Measurements from ENCODE around the gene BATF. TPM values are rescaled to one million over a fixed set of nuclear protein-coding genes. Genes with fewer than 3 reads are reported as not detected.
A peak's percentile ranks its signal among the peaks of the same experiment; 100 is the strongest.

BATF gene
- total and polyA plus RNA-seq, 4 experiments from 2014 or later, result 17.1 to 53.8 (median 33.6) TPM

DNA sequence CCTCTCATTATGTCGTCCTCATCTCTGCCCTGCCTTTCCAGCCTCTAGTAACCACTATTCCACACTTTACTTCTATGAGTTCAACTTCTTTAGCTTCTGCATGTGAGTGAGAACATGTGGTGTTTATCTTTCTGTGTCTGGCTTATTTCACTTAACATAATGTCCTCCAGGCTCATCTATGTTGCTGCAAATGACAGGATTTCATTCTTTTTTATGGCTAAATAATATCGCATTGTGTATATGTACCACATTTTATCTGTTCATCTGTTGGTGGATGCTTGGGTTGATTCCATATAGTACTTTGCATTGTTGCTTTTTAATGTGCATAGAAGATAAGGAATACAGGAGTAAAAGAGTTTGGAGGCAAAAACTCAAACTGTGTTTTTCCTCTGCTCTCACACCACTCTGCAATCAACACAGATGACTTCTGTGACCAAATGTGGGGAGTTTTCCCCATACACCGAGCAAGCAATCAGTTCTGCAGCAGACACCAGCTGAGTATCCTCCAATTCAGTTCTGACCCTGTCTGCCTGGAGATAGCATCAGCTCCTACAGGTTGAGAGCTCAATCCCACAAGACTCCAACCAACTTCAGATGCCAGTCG lies 31.6 kb downstream of the BATF start:
- H3K9me3 ChIP-seq (ENCODE audit: control insufficient read depth in 1 of 2, low read length in 2 of 2), result no peaks in the 10 kb centered on the region
- DNase-seq, result no peak
- Mint-ChIP-seq H3K27me3 (peaks cover 0 to 1% of the 10 kb centered on the region in 2 donors), H3K4me3 (no peak overlapping the region), H3K36me3 (peaks cover 0 to 5% of the 10 kb centered on the region in 2 donors), H3K9me3 (no peaks in the 10 kb centered on the region), H3K4me1 (peaks cover 16 to 26% (median 20%) of the 10 kb centered on the region in 4 donors), H3K27ac (peak overlapping the region in 1 of 7 donors; percentile 7)
- ChIA-PET CTCF (ENCODE audit: partially characterized antibody) (interaction anchor here (0.7 to 2.9 kb wide), 4 partner anchors 8 to 161 kb away, joined by 3 to 14 read pairs (median 10); no protein-coding TSS in a partner anchor), POLR2A (ENCODE audit: partially characterized antibody) (interaction anchor here (0.7 to 1.8 kb wide), 3 partner anchors 11 to 33 kb away, joined by 3 to 6 read pairs (median 3); no protein-coding TSS in a partner anchor)
- intact Hi-C loops (cut with micrococcal nuclease), result no loop called here
- no peaks in the 10 kb centered on the region for H3K27me3 ChIP-seq (ENCODE audit: insufficient read depth, low read length)
- no peaks in the 10 kb centered on the region for H3K36me3 ChIP-seq (ENCODE audit: insufficient read depth, low read length)
- no peak overlapping the region for H3K27ac ChIP-seq (ENCODE audit: low read depth, low read length)
- H3K4me3 ChIP-seq (ENCODE audit: low read length in 2 of 2), result no peak overlapping the region
- peaks cover 22% of the 10 kb centered on the region for H3K4me1 ChIP-seq (ENCODE audit: insufficient read depth, low read length)

DNA sequence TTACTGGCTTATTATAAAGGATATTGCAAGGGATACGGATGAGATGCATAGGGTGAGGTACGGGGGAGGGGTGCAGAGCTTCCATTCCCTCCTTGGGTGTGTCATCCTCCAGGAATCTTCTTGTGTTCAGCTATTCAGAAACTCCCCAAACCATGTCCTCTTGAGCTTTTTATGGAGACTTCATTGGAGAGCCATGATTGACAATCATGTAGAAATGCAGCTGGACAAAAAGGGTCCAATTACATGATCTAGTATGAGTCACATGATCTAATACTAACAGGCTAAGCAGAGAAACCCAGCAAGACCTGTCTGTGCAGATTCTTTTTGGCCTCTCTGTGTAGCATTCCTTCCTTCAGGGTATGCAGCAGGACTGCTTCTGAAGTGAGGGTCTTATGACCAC lies 32.2 kb downstream of the BATF start:
- H3K27me3 Mint-ChIP-seq, result peaks cover 0 to 1% of the 10 kb centered on the region in 2 donors
- intact Hi-C loops (cut with micrococcal nuclease), result no loop called here
- CTCF ChIA-PET (ENCODE audit: partially characterized antibody), result interaction anchor here (2.6 to 3.0 kb wide), 2 partner anchors 13 to 36 kb away, joined by 9 read pairs; no protein-coding TSS in a partner anchor

DNA sequence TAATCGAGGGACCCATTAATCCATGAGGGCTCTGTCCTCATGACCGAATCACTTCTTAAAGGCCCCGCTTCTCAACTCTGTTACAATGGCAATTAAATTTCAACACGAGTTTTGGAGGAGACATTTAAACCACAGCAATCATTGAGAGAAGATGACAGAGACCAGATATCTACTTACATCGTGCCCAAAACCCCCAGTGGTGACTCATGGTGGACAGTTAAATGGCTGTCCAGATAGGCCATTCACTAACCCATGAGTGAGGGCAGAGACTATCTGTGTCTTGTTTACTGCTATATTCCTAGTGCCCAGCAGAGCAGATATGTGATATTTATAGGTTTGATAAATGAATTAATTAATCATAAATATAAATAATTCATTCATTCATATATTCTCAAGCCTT lies 36.2 kb downstream of the BATF start:
- Mint-ChIP-seq H3K9me3 (no peaks in the 10 kb centered on the region), H3K27ac (no peak overlapping the region), H3K36me3 (peaks cover 0 to 5% of the 10 kb centered on the region in 2 donors), H3K27me3 (peaks cover 0 to 1% of the 10 kb centered on the region in 2 donors), H3K4me3 (no peak overlapping the region), H3K4me1 (peaks cover 11 to 30% (median 19%) of the 10 kb centered on the region in 4 donors)
- Histone ChIP-seq H3K4me1 (ENCODE audit: insufficient read depth, low read length) (peaks cover 11% of the 10 kb centered on the region), H3K9me3 (ENCODE audit: control insufficient read depth in 1 of 2, low read length in 2 of 2) (no peaks in the 10 kb centered on the region), H3K27ac (ENCODE audit: low read depth, low read length) (no peak overlapping the region), H3K4me3 (ENCODE audit: low read length in 2 of 2) (no peak overlapping the region), H3K36me3 (ENCODE audit: insufficient read depth, low read length) (no peaks in the 10 kb centered on the region), H3K27me3 (ENCODE audit: insufficient read depth, low read length) (no peaks in the 10 kb centered on the region)
- ChIA-PET CTCF (ENCODE audit: partially characterized antibody) (interaction anchor here (1.4 to 8.8 kb wide), 3 partner anchors 19 to 254 kb away, joined by 3 to 101 read pairs (median 6); no protein-coding TSS in a partner anchor), POLR2A (ENCODE audit: partially characterized antibody) (interaction anchor here (0.8 kb wide), 1 partner anchor 17 kb away, joined by 3 read pairs; no protein-coding TSS in a partner anchor)
- intact Hi-C loops (cut with micrococcal nuclease), result no loop called here
- DNase-seq, result no peak

More for the DNA sequence above, 32.2 kb downstream of the BATF start:
- no peaks in the 10 kb centered on the region for H3K9me3 Mint-ChIP-seq
- Histone ChIP-seq H3K36me3 (ENCODE audit: insufficient read depth, low read length) (no peaks in the 10 kb centered on the region), H3K9me3 (ENCODE audit: control insufficient read depth in 1 of 2, low read length in 2 of 2) (no peaks in the 10 kb centered on the region), H3K27ac (ENCODE audit: low read depth, low read length) (no peak overlapping the region), H3K4me3 (ENCODE audit: low read length in 2 of 2) (no peak overlapping the region), H3K4me1 (ENCODE audit: insufficient read depth, low read length) (peaks cover 16% of the 10 kb centered on the region), H3K27me3 (ENCODE audit: insufficient read depth, low read length) (no peaks in the 10 kb centered on the region)
- peaks cover 0 to 5% of the 10 kb centered on the region in 2 donors for H3K36me3 Mint-ChIP-seq
- peak overlapping the region in 1 of 7 donors; percentile 47 for H3K27ac Mint-ChIP-seq
- DNase-seq, result no peak
- H3K4me3 Mint-ChIP-seq, result no peak overlapping the region
- POLR2A ChIA-PET (ENCODE audit: partially characterized antibody), result interaction anchor here (1.8 kb wide), 1 partner anchor 11 kb away, joined by 6 read pairs; no protein-coding TSS in a partner anchor
- H3K4me1 Mint-ChIP-seq, result peaks cover 13 to 20% (median 15%) of the 10 kb centered on the region in 4 donors

DNA sequence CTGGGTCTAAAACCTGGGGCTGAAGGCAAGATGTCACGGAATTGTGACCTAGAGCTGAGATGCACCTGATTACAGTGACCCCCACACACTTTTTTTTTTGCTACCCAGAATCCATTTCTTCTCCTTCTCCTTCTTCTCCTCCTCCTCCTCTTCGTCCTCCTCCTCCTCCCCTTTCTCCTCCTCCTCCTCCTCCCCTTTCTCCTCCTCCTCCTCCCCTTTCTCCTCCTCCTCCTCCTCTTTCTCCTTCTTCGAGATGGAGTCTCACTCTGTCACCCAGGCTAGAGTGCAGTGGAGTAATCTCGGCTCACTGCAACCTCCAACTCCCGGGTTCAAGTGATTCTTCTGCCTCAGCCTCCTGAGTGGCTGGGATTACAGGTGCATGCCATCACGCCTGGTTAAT lies 36.8 kb downstream of the BATF start:
- no peaks in the 10 kb centered on the region for H3K9me3 Mint-ChIP-seq

DNA sequence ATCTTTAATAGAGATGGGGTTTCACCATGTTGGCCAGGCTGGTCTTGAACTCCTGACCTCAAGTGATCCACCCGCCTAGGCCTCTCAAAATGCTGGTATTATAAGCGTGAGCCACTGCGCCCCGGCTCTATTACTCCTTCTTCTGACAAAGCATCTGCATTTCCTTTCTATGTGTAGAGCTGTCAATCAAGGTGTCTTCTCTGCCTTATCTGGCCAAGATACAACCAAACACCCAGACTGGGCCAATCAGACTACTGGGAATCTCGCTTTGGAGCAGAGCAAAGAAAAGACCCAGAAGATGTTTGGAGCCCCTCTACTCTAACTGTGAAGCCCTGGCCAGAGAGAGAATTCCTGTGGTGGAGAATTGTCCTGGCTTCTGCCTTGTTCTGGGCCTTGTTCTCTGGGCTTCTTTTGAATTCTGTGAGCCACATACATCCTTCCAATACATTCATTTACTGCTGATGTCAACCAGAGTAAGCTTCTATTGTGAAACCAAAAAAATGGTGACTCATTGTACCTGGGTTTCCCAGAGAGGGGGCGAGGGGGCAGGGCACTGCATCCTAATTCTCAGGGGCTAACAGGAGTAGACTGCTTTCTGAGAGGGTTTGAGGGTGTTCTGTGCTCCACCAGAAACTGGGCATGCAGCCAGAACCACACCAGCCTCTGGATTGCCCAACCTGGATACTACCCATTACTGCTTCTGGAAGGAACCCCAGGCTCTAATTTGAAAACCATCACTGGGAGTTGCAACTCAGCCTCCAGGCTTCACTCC lies 37.4 kb downstream of the BATF start:
- peaks cover 0 to 5% of the 10 kb centered on the region in 2 donors for H3K36me3 Mint-ChIP-seq
- Histone ChIP-seq H3K27ac (ENCODE audit: low read depth, low read length) (no peak overlapping the region), H3K9me3 (ENCODE audit: control insufficient read depth in 1 of 2, low read length in 2 of 2) (no peaks in the 10 kb centered on the region), H3K4me1 (ENCODE audit: insufficient read depth, low read length) (peaks cover 13% of the 10 kb centered on the region), H3K27me3 (ENCODE audit: insufficient read depth, low read length) (no peaks in the 10 kb centered on the region), H3K36me3 (ENCODE audit: insufficient read depth, low read length) (no peaks in the 10 kb centered on the region), H3K4me3 (ENCODE audit: low read length in 2 of 2) (no peak overlapping the region)
- H3K4me1 Mint-ChIP-seq, result peaks cover 12 to 32% (median 17%) of the 10 kb centered on the region in 4 donors
- ChIA-PET CTCF (ENCODE audit: partially characterized antibody) (interaction anchor here (1.4 to 8.8 kb wide), 11 partner anchors 11 to 255 kb away, joined by 3 to 118 read pairs (median 43); partner anchors contain the start of gene BATF), POLR2A (ENCODE audit: partially characterized antibody) (interaction anchor here (3.0 kb wide), 1 partner anchor 36 kb away, joined by 18 read pairs; the partner anchor contains the start of gene BATF)
- H3K9me3 Mint-ChIP-seq, result no peaks in the 10 kb centered on the region
- no peak for DNase-seq
- peaks cover 0 to 1% of the 10 kb centered on the region in 2 donors for H3K27me3 Mint-ChIP-seq
- H3K4me3 Mint-ChIP-seq, result no peak overlapping the region
- intact Hi-C loops (cut with micrococcal nuclease), result loop anchor here (1.0 to 10.0 kb wide), 2 partner anchors 70 to 315 kb away; no protein-coding TSS in a partner anchor
- peak overlapping the region in 1 of 7 donors; percentile 27 for H3K27ac Mint-ChIP-seq

More for the DNA sequence above, 36.8 kb downstream of the BATF start:
- Histone ChIP-seq H3K27ac (ENCODE audit: low read depth, low read length) (no peak overlapping the region), H3K9me3 (ENCODE audit: control insufficient read depth in 1 of 2, low read length in 2 of 2) (no peaks in the 10 kb centered on the region), H3K36me3 (ENCODE audit: insufficient read depth, low read length) (no peaks in the 10 kb centered on the region), H3K27me3 (ENCODE audit: insufficient read depth, low read length) (no peaks in the 10 kb centered on the region), H3K4me1 (ENCODE audit: insufficient read depth, low read length) (peaks cover 11% of the 10 kb centered on the region), H3K4me3 (ENCODE audit: low read length in 2 of 2) (no peak overlapping the region)
- Mint-ChIP-seq H3K4me3 (no peak overlapping the region), H3K27me3 (peaks cover 0 to 1% of the 10 kb centered on the region in 2 donors), H3K36me3 (peaks cover 0 to 5% of the 10 kb centered on the region in 2 donors), H3K4me1 (peaks cover 11 to 30% (median 16%) of the 10 kb centered on the region in 4 donors), H3K27ac (peak overlapping the region in 1 of 7 donors; percentile 27)
- intact Hi-C loops (cut with micrococcal nuclease), result no loop called here
- POLR2A ChIA-PET (ENCODE audit: partially characterized antibody), result no interaction called here
- no peak for DNase-seq
- CTCF ChIA-PET (ENCODE audit: partially characterized antibody), result interaction anchor here (1.4 to 8.8 kb wide), 9 partner anchors 11 to 254 kb away, joined by 3 to 118 read pairs (median 48); partner anchors contain the start of gene BATF

DNA sequence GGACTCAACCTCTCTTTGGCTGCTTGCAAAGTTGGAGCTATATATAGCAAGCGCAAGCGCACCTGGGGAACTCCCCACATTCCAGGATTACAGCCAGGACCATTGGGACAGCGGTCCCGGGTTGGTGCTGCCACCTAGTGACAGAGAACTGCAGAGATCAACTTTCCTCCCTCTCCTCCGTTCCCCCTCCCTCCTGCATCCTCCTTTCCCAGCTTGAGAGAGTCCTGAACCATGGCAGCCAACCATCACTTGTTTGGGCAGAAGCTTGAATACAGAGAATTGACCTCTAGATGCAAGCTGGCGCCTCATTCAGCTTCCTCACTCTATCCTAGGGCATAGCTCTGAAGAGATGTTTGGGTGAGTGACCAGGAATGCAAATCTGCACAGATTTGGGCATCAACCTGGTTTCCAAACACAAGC lies 38.8 kb downstream of the BATF start:
- Histone ChIP-seq H3K9me3 (ENCODE audit: control insufficient read depth in 1 of 2, low read length in 2 of 2) (no peaks in the 10 kb centered on the region), H3K4me1 (ENCODE audit: insufficient read depth, low read length) (peaks cover 27% of the 10 kb centered on the region), H3K4me3 (ENCODE audit: low read length in 2 of 2) (no peak overlapping the region), H3K36me3 (ENCODE audit: insufficient read depth, low read length) (no peaks in the 10 kb centered on the region), H3K27ac (ENCODE audit: low read depth, low read length) (no peak overlapping the region), H3K27me3 (ENCODE audit: insufficient read depth, low read length) (no peaks in the 10 kb centered on the region)
- Mint-ChIP-seq H3K9me3 (no peaks in the 10 kb centered on the region), H3K27ac (peak overlapping the region in 4 of 7 donors; percentile 13 to 67 (median 48)), H3K4me3 (peak overlapping the region in 4 of 8 donors; percentile 21 to 62 (median 50)), H3K27me3 (peaks cover 0 to 1% of the 10 kb centered on the region in 2 donors), H3K4me1 (peaks cover 21 to 46% (median 29%) of the 10 kb centered on the region in 4 donors), H3K36me3 (peaks cover 0 to 5% of the 10 kb centered on the region in 2 donors)
- CTCF ChIA-PET (ENCODE audit: partially characterized antibody), result interaction anchor here (0.8 to 8.8 kb wide), 36 partner anchors 9 to 423 kb away, joined by 3 to 118 read pairs (median 6); partner anchors contain the start of gene BATF
- POLR2A ChIA-PET (ENCODE audit: partially characterized antibody), result interaction anchor here (0.8 to 3.0 kb wide), 8 partner anchors 15 to 46 kb away, joined by 3 to 18 read pairs (median 4); partner anchors contain the start of gene BATF
- DNase-seq, result peak in 4 of 5 donors; percentile 21 to 40 (median 37)
- intact Hi-C loops (cut with micrococcal nuclease), result loop anchor here (1.0 to 10.0 kb wide), 4 partner anchors 39 to 316 kb away; partner anchors contain the start of gene BATF

All from CD4-positive, alpha-beta memory T cell (primary cell).